K562 (cell line): ENCODE measurements around the gene GLIS1.

Experiments used
- ATF2 ChIP-seq: sonication (generic); formaldehyde crosslinking; IDR thresholded peaks from 2 replicates; pipeline ENCODE4 v1.8.1; 2022; ENCODE audit warnings: missing genetic modification reagents
- ATF6 ChIP-seq: sonication (generic); formaldehyde crosslinking; IDR thresholded peaks from 2 replicates; pipeline ENCODE4 v1.4.0; 2020; ENCODE audit warnings: mild to moderate bottlenecking, missing genetic modification reagents
- CHD2 ChIP-seq: IDR thresholded peaks from 2 replicates; pipeline ENCODE4 v1.6.1; 2011; ENCODE audit warnings: low read depth, low read length
- FOS ChIP-seq: IDR thresholded peaks from 3 replicates; pipeline ENCODE4 v1.6.1; 2011; ENCODE audit not compliant: insufficient read length; ENCODE audit errors: extremely low read depth
- GTF2F1 ChIP-seq: IDR thresholded peaks from 2 replicates; pipeline ENCODE4 v1.6.1; 2011; ENCODE audit warnings: low read depth, low read length, improper control_type of control experiment
- POLR2AphosphoS2 ChIP-seq: IDR thresholded peaks from 2 replicates; pipeline ENCODE4 v1.6.1; 2012; ENCODE audit warnings: low read length, improper control_type of control experiment
- RAD21 ChIP-seq, 2 experiments: fragments of 250-450 bp in 1 of 2; fragments of 450-650 bp in 1 of 2; sonication (Bioruptor Pico) in 1 of 2; formaldehyde crosslinking in 1 of 2; IDR thresholded peaks in 1 of 2; conservative IDR thresholded peaks in 1 of 2; 2 replicates each; pipeline versions ENCODE4 v1.4.0 to v1.8.0; 2020 to 2022; ENCODE audit warnings: mild to moderate bottlenecking in 2 of 2, moderate library complexity in 1 of 2
- SMARCA4 ChIP-seq: fragments of 450-650 bp; IDR thresholded peaks from 2 replicates; pipeline ENCODE4 v1.6.1; 2016
- STAG1 ChIP-seq: sonication (generic); formaldehyde crosslinking; IDR thresholded peaks from 2 replicates; pipeline ENCODE4 v1.5.0; 2020; ENCODE audit warnings: missing genetic modification reagents, borderline replicate concordance
- STAT5B ChIP-seq: fragments of 250-450 bp; sonication (Bioruptor Pico); IDR thresholded peaks from 2 replicates; pipeline ENCODE4 v1.8.0; 2021; ENCODE audit warnings: mild to moderate bottlenecking, inconsistent platforms
- TSC22D4 ChIP-seq: fragments of 450-650 bp; IDR thresholded peaks from 2 replicates; pipeline ENCODE4 v1.6.1; 2016; ENCODE audit warnings: missing genetic modification characterization, missing biosample characterization, control low read depth
- ZFX ChIP-seq: sonication (generic); formaldehyde crosslinking; IDR thresholded peaks from 2 replicates; pipeline ENCODE4 v1.8.0; 2022; ENCODE audit warnings: mild to moderate bottlenecking, missing genetic modification reagents, moderate library complexity
- ZNF253 ChIP-seq: fragments of 250-450 bp; sonication (Bioruptor Pico); conservative IDR thresholded peaks from 2 replicates; pipeline ENCODE4 v1.6.1; 2021; ENCODE audit warnings: mild to moderate bottlenecking

- TF ChIP-seq CHD2 (no peak), ZFX (CRISPR knock-in tag) (no peak), STAG1 (CRISPR knock-in tag) (no peak), ZNF253 (CRISPR knock-in tag) (no peak), STAT5B (CRISPR knock-in tag) (no peak), SMARCA4 (no peak), RAD21 (CRISPR knock-in tag; conservative IDR thresholded peaks at IDR 0.05 in 1 of 2, IDR thresholded peaks at IDR 0.05 in 1 of 2) (no peak), ATF6 (no peak), FOS (no peak), ATF2 (CRISPR knock-in tag) (no peak), TSC22D4 (tag) (no peak), GTF2F1 (no peak), POLR2AphosphoS2 (no peak)
These were observed 24.9 kb upstream of the GLIS1 start for GRCh38 chr1:53763911-53764310.
